Activated T-helper 17 cell treated with anti-CD3 and anti-CD28 coated beads, Interleukin-2, amount 50 U/mL, for 72 hours (primary cell): ENCODE data around the gene KLHL29. TPM values are rescaled to one million over a fixed set of nuclear protein-coding genes. Genes with fewer than 3 reads are reported as not detected.

ENCODE experiments used
- ATAC-seq: fragments of 150-1000 bp; cut with Tn5 transposase; replicated peaks from 2 replicates; pipeline ENCODE4 v1.10.0; 2021; ENCODE audit warnings: mild to moderate bottlenecking, moderate library complexity
- H3K27ac Mint-ChIP-seq: one replicate; pipeline ENCODE4 v1.8.0; 2022; ENCODE audit warnings: mixed read lengths
- H3K27me3 Mint-ChIP-seq: one replicate; pipeline ENCODE4 v1.8.0; 2022; ENCODE audit warnings: mixed read lengths
- H3K36me3 Mint-ChIP-seq: one replicate; pipeline ENCODE4 v1.8.0; 2022; ENCODE audit warnings: low read depth, mild to moderate bottlenecking, mixed read lengths
- H3K4me1 Mint-ChIP-seq: one replicate; pipeline ENCODE4 v1.8.0; 2022; ENCODE audit warnings: mixed read lengths
- H3K4me3 Mint-ChIP-seq: one replicate; pipeline ENCODE4 v1.8.0; 2022; ENCODE audit warnings: mild to moderate bottlenecking, mixed read lengths
- H3K9me3 Mint-ChIP-seq: one replicate; pipeline ENCODE4 v1.8.0; 2022; ENCODE audit warnings: mixed read lengths
- total RNA-seq, 2 donors: library from RNA; stranded (reverse); gene quantifications; one replicate each; pipeline ENCODE4 v1.2.3, GENCODE V29; 2022

The KLHL29 gene
- total RNA-seq, 2 donors from 2014 or later = 0.26 to 0.56 TPM

GRCh38 chr2:23593752-23594459, 208.9 kb downstream of the KLHL29 start:
- ATAC-seq = no peak
- H3K27me3 Mint-ChIP-seq = no peaks in the 10 kb centered on the region
- no peaks in the 10 kb centered on the region for H3K36me3 Mint-ChIP-seq
- H3K4me1 Mint-ChIP-seq = no peaks in the 10 kb centered on the region
- no peak overlapping the region for H3K4me3 Mint-ChIP-seq
- no peak overlapping the region for H3K27ac Mint-ChIP-seq
- H3K9me3 Mint-ChIP-seq = no peaks in the 10 kb centered on the region

- Mint-ChIP-seq H3K9me3 (no peaks in the 10 kb centered on the region), H3K4me3 (no peak overlapping the region), H3K36me3 (no peaks in the 10 kb centered on the region), H3K27ac (no peak overlapping the region), H3K4me1 (no peaks in the 10 kb centered on the region), H3K27me3 (no peaks in the 10 kb centered on the region)
- no peak for ATAC-seq
Measured at GRCh38 chr2:23594460-23594825, 209.5 kb downstream of the KLHL29 start.

DNA sequence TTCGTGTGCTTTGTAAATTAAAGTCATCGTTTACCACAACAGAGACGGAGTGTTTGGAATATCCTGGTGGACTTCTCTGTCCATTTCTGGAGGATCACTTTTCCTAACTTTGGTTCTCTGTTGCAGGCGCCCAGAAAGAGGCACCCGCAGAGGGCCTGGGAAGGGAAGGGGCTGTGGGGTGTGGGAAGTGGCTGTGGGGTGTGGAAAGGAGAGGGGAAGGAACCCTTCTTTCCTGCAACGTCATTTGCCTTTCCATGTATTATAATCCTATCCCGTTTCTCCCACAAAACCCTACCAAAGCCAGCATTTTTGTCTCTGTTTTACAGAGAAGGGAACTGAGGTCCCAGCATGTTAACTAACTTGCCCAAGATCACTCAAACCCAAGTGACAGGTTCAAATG, 210.0 kb downstream of the KLHL29 start:
- no peak overlapping the region for H3K27ac Mint-ChIP-seq
- H3K27me3 Mint-ChIP-seq = no peaks in the 10 kb centered on the region
- no peaks in the 10 kb centered on the region for H3K4me1 Mint-ChIP-seq
- H3K36me3 Mint-ChIP-seq = no peaks in the 10 kb centered on the region
- ATAC-seq = no peak
- no peak overlapping the region for H3K4me3 Mint-ChIP-seq
- no peaks in the 10 kb centered on the region for H3K9me3 Mint-ChIP-seq

GRCh38 chr2:23595601-23596251, 210.7 kb downstream of the KLHL29 start:
- no peak for ATAC-seq
- H3K27ac Mint-ChIP-seq = no peak overlapping the region

GRCh38 chr2:23596316-23596885, 211.4 kb downstream of the KLHL29 start:
- H3K27ac Mint-ChIP-seq = no peak overlapping the region
- H3K9me3 Mint-ChIP-seq = no peaks in the 10 kb centered on the region
- no peaks in the 10 kb centered on the region for H3K27me3 Mint-ChIP-seq
- H3K4me3 Mint-ChIP-seq = no peak overlapping the region
- no peak for ATAC-seq
- no peaks in the 10 kb centered on the region for H3K4me1 Mint-ChIP-seq
- no peaks in the 10 kb centered on the region for H3K36me3 Mint-ChIP-seq

More at GRCh38 chr2:23595601-23596251, 210.7 kb downstream of the KLHL29 start:
- H3K36me3 Mint-ChIP-seq = no peaks in the 10 kb centered on the region
- H3K27me3 Mint-ChIP-seq = no peaks in the 10 kb centered on the region
- no peak overlapping the region for H3K4me3 Mint-ChIP-seq
- H3K9me3 Mint-ChIP-seq = no peaks in the 10 kb centered on the region
- H3K4me1 Mint-ChIP-seq = no peaks in the 10 kb centered on the region

- H3K36me3 Mint-ChIP-seq = no peaks in the 10 kb centered on the region
- no peak for ATAC-seq
- H3K27me3 Mint-ChIP-seq = no peaks in the 10 kb centered on the region
- H3K9me3 Mint-ChIP-seq = no peaks in the 10 kb centered on the region
- no peaks in the 10 kb centered on the region for H3K4me1 Mint-ChIP-seq
- H3K27ac Mint-ChIP-seq = no peak overlapping the region
- H3K4me3 Mint-ChIP-seq = no peak overlapping the region
Measured at GRCh38 chr2:23597687-23598086, 212.7 kb downstream of the KLHL29 start.

DNA sequence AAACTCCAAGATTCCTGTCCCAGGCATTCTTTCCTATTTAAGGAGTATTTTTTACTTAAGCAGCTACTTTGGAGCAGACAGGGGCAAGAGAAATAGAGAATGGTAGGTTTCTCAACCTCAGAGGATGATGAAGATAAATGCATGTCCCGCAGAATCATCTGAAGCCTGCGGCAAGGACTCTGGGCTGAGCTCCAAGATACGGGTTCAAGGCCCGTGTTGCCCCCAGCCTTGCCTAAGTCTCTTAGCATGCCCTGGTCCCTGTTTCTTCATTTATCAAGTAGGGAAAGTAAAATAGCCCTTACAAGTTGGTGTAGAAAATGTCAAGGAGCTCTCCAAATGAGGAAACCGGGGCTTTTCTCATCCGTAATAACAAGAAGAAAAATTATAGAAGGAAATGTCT, 214.0 kb downstream of the KLHL29 start:
- Mint-ChIP-seq H3K4me1 (no peaks in the 10 kb centered on the region), H3K27me3 (no peaks in the 10 kb centered on the region), H3K9me3 (no peaks in the 10 kb centered on the region), H3K36me3 (no peaks in the 10 kb centered on the region), H3K27ac (no peak overlapping the region), H3K4me3 (no peak overlapping the region)
- no peak for ATAC-seq

DNA sequence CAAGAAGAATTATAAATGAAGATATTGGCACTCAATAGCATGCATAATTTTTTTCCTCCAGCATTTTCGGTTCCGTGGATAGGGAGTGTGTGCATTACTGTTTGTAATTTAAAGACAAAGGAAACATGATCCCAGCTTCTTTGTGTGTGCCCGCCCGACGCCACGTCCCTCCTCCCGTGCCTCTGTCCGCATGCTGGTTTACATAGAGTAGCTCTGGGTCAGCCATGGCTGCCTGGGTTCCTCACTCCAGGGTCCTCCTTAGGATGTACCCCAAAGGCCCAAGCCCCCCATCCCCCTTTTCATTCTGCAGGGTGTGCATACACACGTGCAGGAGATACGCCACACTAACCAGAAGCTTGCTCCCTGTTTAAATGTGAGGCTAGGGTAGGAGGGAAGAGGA, 214.7 kb downstream of the KLHL29 start:
- H3K9me3 Mint-ChIP-seq = no peaks in the 10 kb centered on the region

DNA sequence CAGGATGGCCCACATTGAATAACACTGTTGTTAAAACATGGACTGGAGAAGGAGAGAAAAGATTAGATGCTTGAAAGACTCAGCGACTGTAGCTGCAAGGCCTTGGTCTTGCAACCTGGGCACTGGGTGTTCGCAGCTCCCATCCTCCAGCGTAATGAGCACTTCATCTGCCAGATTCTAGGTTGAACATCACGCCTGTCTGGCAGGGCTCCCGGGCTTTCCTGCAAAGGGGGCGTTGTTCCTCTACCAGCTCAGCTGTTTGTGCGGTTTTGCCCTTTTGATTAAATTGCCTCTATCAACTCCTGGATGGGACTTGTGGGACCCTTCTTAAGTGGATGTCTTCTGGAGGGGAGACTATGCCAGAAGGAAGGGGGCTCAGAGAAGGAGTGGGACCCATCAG, 215.4 kb downstream of the KLHL29 start:
- H3K4me3 Mint-ChIP-seq = no peak overlapping the region
- no peaks in the 10 kb centered on the region for H3K4me1 Mint-ChIP-seq
- H3K27ac Mint-ChIP-seq = no peak overlapping the region
- no peaks in the 10 kb centered on the region for H3K27me3 Mint-ChIP-seq
- H3K9me3 Mint-ChIP-seq = no peaks in the 10 kb centered on the region
- no peak for ATAC-seq
- no peaks in the 10 kb centered on the region for H3K36me3 Mint-ChIP-seq

More for the DNA sequence above, 214.7 kb downstream of the KLHL29 start:
- no peaks in the 10 kb centered on the region for H3K36me3 Mint-ChIP-seq
- ATAC-seq = no peak
- H3K27ac Mint-ChIP-seq = no peak overlapping the region
- no peaks in the 10 kb centered on the region for H3K27me3 Mint-ChIP-seq
- H3K4me3 Mint-ChIP-seq = no peak overlapping the region
- no peaks in the 10 kb centered on the region for H3K4me1 Mint-ChIP-seq

- no peak for ATAC-seq
- Mint-ChIP-seq H3K9me3 (no peaks in the 10 kb centered on the region), H3K4me3 (no peak overlapping the region), H3K4me1 (no peaks in the 10 kb centered on the region), H3K36me3 (no peaks in the 10 kb centered on the region), H3K27me3 (no peaks in the 10 kb centered on the region), H3K27ac (no peak overlapping the region)
Measured at GRCh38 chr2:23601301-23601965, 216.5 kb downstream of the KLHL29 start.

- no peaks in the 10 kb centered on the region for H3K36me3 Mint-ChIP-seq
- no peak for ATAC-seq
- H3K4me3 Mint-ChIP-seq = no peak overlapping the region
- H3K27ac Mint-ChIP-seq = no peak overlapping the region
- H3K4me1 Mint-ChIP-seq = no peaks in the 10 kb centered on the region
- H3K9me3 Mint-ChIP-seq = no peaks in the 10 kb centered on the region
- no peaks in the 10 kb centered on the region for H3K27me3 Mint-ChIP-seq
Measured at GRCh38 chr2:23602116-23602515, 217.1 kb downstream of the KLHL29 start.

- no peak for ATAC-seq
- Mint-ChIP-seq H3K9me3 (no peaks in the 10 kb centered on the region), H3K36me3 (no peaks in the 10 kb centered on the region), H3K4me1 (no peaks in the 10 kb centered on the region), H3K27ac (no peak overlapping the region), H3K4me3 (no peak overlapping the region), H3K27me3 (no peaks in the 10 kb centered on the region)
Measured at GRCh38 chr2:23603156-23603555, 218.2 kb downstream of the KLHL29 start.

GRCh38 chr2:23603581-23603980, 218.6 kb downstream of the KLHL29 start:
- no peaks in the 10 kb centered on the region for H3K27me3 Mint-ChIP-seq
- no peak for ATAC-seq
- no peaks in the 10 kb centered on the region for H3K9me3 Mint-ChIP-seq
- no peaks in the 10 kb centered on the region for H3K36me3 Mint-ChIP-seq
- no peak overlapping the region for H3K27ac Mint-ChIP-seq
- no peaks in the 10 kb centered on the region for H3K4me1 Mint-ChIP-seq
- H3K4me3 Mint-ChIP-seq = no peak overlapping the region

DNA sequence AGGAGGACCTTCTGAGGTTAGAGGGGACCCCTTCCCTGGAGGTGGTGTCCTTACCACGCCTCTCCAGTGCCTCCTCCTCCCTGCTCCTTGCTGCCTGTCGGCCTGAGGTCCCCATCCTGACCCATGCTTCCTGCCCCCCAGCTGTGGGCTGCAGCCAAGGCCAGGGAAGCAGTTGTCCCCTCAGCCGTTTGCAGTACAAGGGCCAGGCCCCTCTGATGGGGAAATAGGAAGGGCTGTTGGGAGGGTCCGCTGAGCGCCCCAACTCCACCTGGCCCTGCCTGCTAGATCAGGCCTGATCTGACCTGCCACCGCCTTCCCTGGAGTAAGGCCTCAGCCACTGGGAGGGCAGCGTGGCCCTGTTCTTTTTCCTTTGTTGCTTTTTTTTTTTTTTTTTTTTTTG, 219.8 kb downstream of the KLHL29 start:
- Mint-ChIP-seq H3K27me3 (peaks cover 8% of the 10 kb centered on the region), H3K9me3 (no peaks in the 10 kb centered on the region), H3K4me1 (no peaks in the 10 kb centered on the region), H3K27ac (no peak overlapping the region), H3K4me3 (no peak overlapping the region), H3K36me3 (no peaks in the 10 kb centered on the region)
- no peak for ATAC-seq

- no peaks in the 10 kb centered on the region for H3K4me1 Mint-ChIP-seq
- H3K27me3 Mint-ChIP-seq = peaks cover 9% of the 10 kb centered on the region
- no peak overlapping the region for H3K27ac Mint-ChIP-seq
- ATAC-seq = no peak
- no peak overlapping the region for H3K4me3 Mint-ChIP-seq
- H3K9me3 Mint-ChIP-seq = peaks cover under 1% of the 10 kb centered on the region
- no peaks in the 10 kb centered on the region for H3K36me3 Mint-ChIP-seq
Measured at GRCh38 chr2:23605236-23605635, 220.3 kb downstream of the KLHL29 start.
